Panc1 (cell line): Measurements from ENCODE around the gene MRPL44. TPM values are rescaled to one million over a fixed set of nuclear protein-coding genes. Genes with fewer than 3 reads are reported as not detected.

Experiments
- ATAC-seq: fragments of 200-7000 bp; cut with Tn5 transposase; 2 replicates; pipeline ENCODE4 v1.9.1; 2020; ENCODE audit warnings: mild to moderate bottlenecking, moderate library complexity
- BruUV-seq: library from RNA; stranded (reverse); fragments of 400-500 nt; replicated peaks from 2 replicates; lab custom pipeline; 2021; lab: Mats Ljungman, UMichigan
- CTCF ChIA-PET: fragments of 300-600 bp; sonication (Branson Sonifier 250); formaldehyde crosslinking; loops from one replicate; lab custom pipeline; 2022; ENCODE audit warnings: antibody characterized with exemption; lab: Charles Lee
- POLR2A ChIA-PET: fragments of 300-600 bp; sonication (Branson Sonifier 250); formaldehyde crosslinking; loops from one replicate; lab custom pipeline; 2022; ENCODE audit warnings: antibody characterized with exemption; lab: Charles Lee
- DNase-seq: peaks from one replicate; pipeline ENCODE4 v3.0.0-alpha.2; 2010; ENCODE audit warnings: low read depth, low spot score
- H3K27ac ChIP-seq: 2 replicates; pipeline ENCODE4 v1.5.1; 2011; ENCODE audit warnings: mild to moderate bottlenecking, low read length, inconsistent platforms
- H3K27me3 ChIP-seq: fragments of 200-500 bp; sonication (Bioruptor generic); 2 replicates; pipeline ENCODE4 v1.6.0; 2014; ENCODE audit warnings: low read length, inconsistent platforms; ENCODE audit not compliant: control insufficient read depth, insufficient read depth
- H3K36me3 ChIP-seq: fragments of 200-500 bp; sonication (Bioruptor generic); 2 replicates; pipeline ENCODE4 v1.5.1; 2014; ENCODE audit warnings: inconsistent platforms, mild to moderate bottlenecking, low read length, moderate library complexity; ENCODE audit not compliant: control insufficient read depth, insufficient read depth
- H3K4me1 ChIP-seq: 2 replicates; pipeline ENCODE4 v1.5.1; 2011; ENCODE audit warnings: inconsistent platforms, mild to moderate bottlenecking, low read length, moderate library complexity; ENCODE audit not compliant: control insufficient read depth, insufficient read depth
- H3K4me3 ChIP-seq, 2 experiments: 2 replicates each; pipeline ENCODE4 v1.5.1; 2011 to 2012; ENCODE audit warnings: low read depth in 2 of 2, low read length in 2 of 2, mild to moderate bottlenecking in 2 of 2, inconsistent platforms in 1 of 2, moderate library complexity in 1 of 2
- H3K9me3 ChIP-seq: fragments of 200-500 bp; sonication (Bioruptor generic); 2 replicates; pipeline ENCODE4 v1.5.1; 2014; ENCODE audit warnings: low read depth, mild to moderate bottlenecking, inconsistent platforms, low read length, moderate library complexity; ENCODE audit not compliant: control insufficient read depth, insufficient read depth
- POLR2AphosphoS5 ChIP-seq: IDR thresholded peaks from 2 replicates; pipeline ENCODE4 v1.6.1; 2012; ENCODE audit warnings: mild to moderate bottlenecking, low read depth, low read length, moderate library complexity
- SIN3A ChIP-seq: IDR thresholded peaks from 2 replicates; pipeline ENCODE4 v1.6.1; 2012; ENCODE audit warnings: low read depth, mild to moderate bottlenecking, low read length, moderate library complexity, borderline replicate concordance; ENCODE audit not compliant: insufficient read depth
- TCF7L2 ChIP-seq: IDR thresholded peaks from 2 replicates; pipeline ENCODE4 v1.6.1; 2011; ENCODE audit warnings: mild to moderate bottlenecking, low read depth, low read length, inconsistent platforms
- in situ Hi-C: cut with HindIII; loops from 2 replicates; pipeline ENCODE4 v1.10.0; 2016; ENCODE audit warnings: low sequenced_read_pairs, low pct_unique_long_range_greater_than_20kb
- intact Hi-C: fragments of 100-400 bp; cut with micrococcal nuclease; formaldehyde crosslinking; loops from one replicate; pipeline ENCODE4 v1.10.0; 2022; ENCODE audit not compliant: unreplicated experiment
- total RNA-seq: library from RNA; stranded (reverse); gene quantifications from one replicate; pipeline ENCODE4 v1.2.1, GENCODE V29; 2021; ENCODE audit not compliant: unreplicated experiment
- TF ChIP-seq, protein P1 (sequence below), 2 experiments: IDR thresholded peaks; 2 replicates each; pipeline ENCODE4 v1.6.1; 2011 to 2012; ENCODE audit warnings: low read depth in 2 of 2, control low read depth in 1 of 2, low read length in 1 of 2, mild to moderate bottlenecking in 1 of 2, moderate library complexity in 1 of 2; ENCODE audit not compliant: insufficient read depth in 1 of 2
- TF ChIP-seq, protein P2 (sequence below): fragments of 450-650 bp; IDR thresholded peaks from 2 replicates; pipeline ENCODE4 v1.5.1; 2017; ENCODE audit warnings: mild to moderate bottlenecking

MRPL44 gene
- total RNA-seq, 1 experiment from 2014 or later, result 27.8 TPM

DNA sequence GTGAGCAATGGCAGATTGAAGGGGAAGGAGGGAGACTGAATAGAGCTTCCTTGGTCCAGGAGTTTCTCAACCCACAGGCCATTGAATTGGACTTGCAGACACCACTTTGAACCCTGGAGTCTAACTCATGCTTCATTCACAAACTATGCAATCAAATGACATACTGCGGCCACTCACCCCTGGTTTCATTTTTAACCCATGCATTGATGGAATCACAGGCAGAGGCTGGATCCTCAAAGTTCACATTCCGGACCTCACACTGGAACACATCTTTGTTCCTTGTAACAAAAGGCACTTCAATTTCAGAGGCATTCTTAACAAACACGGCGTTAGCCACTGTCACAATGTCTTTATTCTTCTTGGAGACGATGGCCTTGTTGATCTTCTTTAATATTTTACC, 40.7 kb downstream of the MRPL44 start:
- intact Hi-C loops (no loop called here), in situ Hi-C loops (no loop called here)
- no TSS peak for BruUV-seq
- TF ChIP-seq TCF7L2, result no peak
- TF ChIP-seq, protein P1, sequence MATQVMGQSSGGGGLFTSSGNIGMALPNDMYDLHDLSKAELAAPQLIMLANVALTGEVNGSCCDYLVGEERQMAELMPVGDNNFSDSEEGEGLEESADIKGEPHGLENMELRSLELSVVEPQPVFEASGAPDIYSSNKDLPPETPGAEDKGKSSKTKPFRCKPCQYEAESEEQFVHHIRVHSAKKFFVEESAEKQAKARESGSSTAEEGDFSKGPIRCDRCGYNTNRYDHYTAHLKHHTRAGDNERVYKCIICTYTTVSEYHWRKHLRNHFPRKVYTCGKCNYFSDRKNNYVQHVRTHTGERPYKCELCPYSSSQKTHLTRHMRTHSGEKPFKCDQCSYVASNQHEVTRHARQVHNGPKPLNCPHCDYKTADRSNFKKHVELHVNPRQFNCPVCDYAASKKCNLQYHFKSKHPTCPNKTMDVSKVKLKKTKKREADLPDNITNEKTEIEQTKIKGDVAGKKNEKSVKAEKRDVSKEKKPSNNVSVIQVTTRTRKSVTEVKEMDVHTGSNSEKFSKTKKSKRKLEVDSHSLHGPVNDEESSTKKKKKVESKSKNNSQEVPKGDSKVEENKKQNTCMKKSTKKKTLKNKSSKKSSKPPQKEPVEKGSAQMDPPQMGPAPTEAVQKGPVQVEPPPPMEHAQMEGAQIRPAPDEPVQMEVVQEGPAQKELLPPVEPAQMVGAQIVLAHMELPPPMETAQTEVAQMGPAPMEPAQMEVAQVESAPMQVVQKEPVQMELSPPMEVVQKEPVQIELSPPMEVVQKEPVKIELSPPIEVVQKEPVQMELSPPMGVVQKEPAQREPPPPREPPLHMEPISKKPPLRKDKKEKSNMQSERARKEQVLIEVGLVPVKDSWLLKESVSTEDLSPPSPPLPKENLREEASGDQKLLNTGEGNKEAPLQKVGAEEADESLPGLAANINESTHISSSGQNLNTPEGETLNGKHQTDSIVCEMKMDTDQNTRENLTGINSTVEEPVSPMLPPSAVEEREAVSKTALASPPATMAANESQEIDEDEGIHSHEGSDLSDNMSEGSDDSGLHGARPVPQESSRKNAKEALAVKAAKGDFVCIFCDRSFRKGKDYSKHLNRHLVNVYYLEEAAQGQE (IDR thresholded peaks at IDR 0.05; ENCODE audit: insufficient read depth in 1 of 2, low read depth in 2 of 2, low read length in 1 of 2), result no peak
- no peak for TF ChIP-seq POLR2AphosphoS5
- TF ChIP-seq, protein P2, sequence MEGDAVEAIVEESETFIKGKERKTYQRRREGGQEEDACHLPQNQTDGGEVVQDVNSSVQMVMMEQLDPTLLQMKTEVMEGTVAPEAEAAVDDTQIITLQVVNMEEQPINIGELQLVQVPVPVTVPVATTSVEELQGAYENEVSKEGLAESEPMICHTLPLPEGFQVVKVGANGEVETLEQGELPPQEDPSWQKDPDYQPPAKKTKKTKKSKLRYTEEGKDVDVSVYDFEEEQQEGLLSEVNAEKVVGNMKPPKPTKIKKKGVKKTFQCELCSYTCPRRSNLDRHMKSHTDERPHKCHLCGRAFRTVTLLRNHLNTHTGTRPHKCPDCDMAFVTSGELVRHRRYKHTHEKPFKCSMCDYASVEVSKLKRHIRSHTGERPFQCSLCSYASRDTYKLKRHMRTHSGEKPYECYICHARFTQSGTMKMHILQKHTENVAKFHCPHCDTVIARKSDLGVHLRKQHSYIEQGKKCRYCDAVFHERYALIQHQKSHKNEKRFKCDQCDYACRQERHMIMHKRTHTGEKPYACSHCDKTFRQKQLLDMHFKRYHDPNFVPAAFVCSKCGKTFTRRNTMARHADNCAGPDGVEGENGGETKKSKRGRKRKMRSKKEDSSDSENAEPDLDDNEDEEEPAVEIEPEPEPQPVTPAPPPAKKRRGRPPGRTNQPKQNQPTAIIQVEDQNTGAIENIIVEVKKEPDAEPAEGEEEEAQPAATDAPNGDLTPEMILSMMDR, result no peak
- no peak for TF ChIP-seq SIN3A
- no peak overlapping the region for H3K27ac ChIP-seq
- DNase-seq (no peak), ATAC-seq (no peak)
- H3K4me3 ChIP-seq, result no peak overlapping the region
- no peaks in the 10 kb centered on the region for H3K27me3 ChIP-seq
- no peaks in the 10 kb centered on the region for H3K36me3 ChIP-seq
- H3K4me1 ChIP-seq, result no peaks in the 10 kb centered on the region
- POLR2A ChIA-PET, result no interaction called here
- no peaks in the 10 kb centered on the region for H3K9me3 ChIP-seq
- CTCF ChIA-PET, result no interaction called here

DNA sequence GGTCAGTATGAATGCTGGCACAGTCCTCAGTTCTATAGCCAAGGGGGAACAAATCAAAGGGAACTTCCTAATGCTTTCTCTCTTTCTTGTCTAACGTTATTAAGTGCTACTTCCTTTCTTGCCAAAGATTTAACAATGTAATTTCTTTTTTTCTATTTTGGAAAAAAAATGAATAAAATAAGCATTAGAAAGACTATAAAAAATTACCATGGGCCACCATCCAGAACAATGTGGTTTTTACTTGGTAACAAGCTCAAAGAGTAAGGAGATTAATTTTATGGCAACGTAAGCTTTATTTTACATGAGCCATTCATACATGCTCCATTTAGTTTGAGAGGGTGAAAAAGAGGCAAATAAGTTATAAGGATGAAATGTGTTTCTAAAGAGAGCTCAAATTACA, 41.7 kb downstream of the MRPL44 start:
- intact Hi-C loops (no loop called here), in situ Hi-C loops (no loop called here)
- ATAC-seq (no peak), DNase-seq (no peak)
- ChIA-PET CTCF (no interaction called here), POLR2A (no interaction called here)
- Histone ChIP-seq H3K27ac (no peak overlapping the region), H3K4me3 (no peak overlapping the region), H3K27me3 (no peaks in the 10 kb centered on the region), H3K36me3 (no peaks in the 10 kb centered on the region), H3K4me1 (no peaks in the 10 kb centered on the region), H3K9me3 (no peaks in the 10 kb centered on the region)
- TF ChIP-seq SIN3A (no peak), TCF7L2 (no peak), POLR2AphosphoS5 (no peak)
- TF ChIP-seq, protein P1 (IDR thresholded peaks at IDR 0.05; ENCODE audit: insufficient read depth in 1 of 2, low read depth in 2 of 2, low read length in 1 of 2), result no peak
- TF ChIP-seq, protein P2, result no peak
- BruUV-seq, result no TSS peak
